Activated CD8-positive, alpha-beta memory T cell treated with anti-CD3 and anti-CD28 coated beads, Interleukin-2, amount 50 U/mL, for 4 hours (primary cell): ENCODE results near the gene C1QC.
"Not testable (repeated sequence)": the region's sequence is repeated elsewhere in the genome, so short reads cannot be mapped to it uniquely, and the experiment has no call there.

Source experiments
- DNase-seq: peaks from one replicate; pipeline ENCODE4 v3.0.0-alpha.2; 2020

The C1QC gene

DNA sequence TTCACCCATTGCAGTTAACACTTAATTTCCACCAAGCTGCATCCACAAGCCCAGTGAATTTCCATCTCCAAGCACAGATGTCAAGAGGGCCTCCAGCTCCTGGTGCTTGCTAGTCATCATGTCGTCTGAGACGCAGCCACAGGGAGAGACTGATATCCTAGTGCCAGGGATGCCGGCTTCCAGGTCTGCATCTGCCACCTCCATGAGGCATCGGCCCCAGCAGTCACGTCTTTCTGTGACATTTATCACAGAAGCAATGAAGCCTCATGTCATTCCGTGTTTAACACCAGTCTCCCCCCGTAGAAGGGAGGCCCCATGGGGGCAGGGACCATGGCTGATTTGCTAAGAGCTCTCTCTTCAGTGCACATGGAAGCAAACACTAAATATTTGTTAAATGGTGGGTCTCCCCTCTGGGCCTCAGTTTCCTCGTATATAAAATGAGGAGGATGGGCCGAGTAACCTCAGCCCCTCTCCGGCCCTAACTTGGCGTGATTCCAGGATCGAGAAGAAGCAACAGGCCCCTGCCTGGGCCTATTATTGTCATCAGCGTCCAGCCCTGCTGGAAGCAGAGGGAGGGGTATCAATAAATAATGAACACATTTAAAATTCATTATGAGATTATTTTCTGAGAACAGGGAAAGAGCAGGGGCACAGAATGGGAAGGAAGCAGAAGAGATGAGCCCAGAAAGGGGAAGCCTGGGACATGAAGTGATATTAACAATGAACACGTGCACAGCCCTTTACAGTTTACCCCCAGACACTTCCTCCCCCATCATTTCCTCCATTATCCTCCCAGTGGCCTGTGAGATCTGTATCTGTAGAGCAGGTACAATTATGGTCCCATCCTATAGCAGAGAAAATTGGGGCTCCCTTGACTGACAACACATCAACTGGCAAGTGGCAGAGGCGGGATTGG lies 8.8 kb downstream of the C1QC start:
- no peak for DNase-seq

DNA sequence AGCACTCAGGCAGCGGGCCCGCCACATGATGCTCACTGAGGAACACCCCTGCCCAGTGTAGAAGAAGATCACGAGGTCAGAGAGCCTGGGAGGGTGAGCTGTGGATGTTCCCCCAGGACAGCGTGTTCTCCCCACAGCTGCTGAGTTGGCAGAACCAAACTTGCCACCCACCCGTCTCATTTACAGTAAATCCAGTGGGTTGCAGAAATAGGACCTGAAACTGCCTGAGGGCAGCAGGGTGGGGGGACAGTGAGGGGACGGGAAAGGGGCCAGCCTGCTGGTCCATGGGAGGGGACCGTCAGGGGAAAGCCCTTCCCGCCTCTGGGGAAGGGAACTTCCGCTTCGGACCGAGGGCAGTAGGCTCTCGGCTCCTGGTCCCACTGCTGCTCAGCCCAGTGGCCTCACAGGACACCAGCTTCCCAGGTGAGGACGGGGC lies 9.5 kb downstream of the C1QC start, which contains the start of gene C1QB:
Gene C1QB, plus strand, starts transcription at position 356 of the 436 bp plus-strand sequence. CDS start 6,227 bp downstream, outside the sequence.
- no peak for DNase-seq

DNA sequence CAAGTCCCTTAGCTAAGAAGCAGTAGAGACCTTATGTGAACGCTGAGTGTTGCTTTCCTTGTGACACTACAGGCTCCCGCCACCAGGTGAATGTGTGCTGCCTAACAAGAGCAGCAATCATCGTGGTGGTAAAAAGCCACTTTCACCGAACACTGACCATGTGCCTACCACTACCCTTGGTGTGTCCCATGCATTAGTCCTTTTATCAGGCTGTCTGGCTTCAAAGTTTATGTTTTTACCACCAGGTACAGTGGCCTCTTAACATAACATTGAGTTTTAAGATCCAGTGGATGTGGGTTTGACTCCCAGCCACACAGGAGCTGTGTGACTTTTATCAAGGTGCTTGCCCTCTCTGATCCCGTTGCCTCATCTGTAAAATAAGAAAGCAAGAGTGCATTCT lies 11.3 kb downstream of the C1QC start:
- DNase-seq: no peak

DNA sequence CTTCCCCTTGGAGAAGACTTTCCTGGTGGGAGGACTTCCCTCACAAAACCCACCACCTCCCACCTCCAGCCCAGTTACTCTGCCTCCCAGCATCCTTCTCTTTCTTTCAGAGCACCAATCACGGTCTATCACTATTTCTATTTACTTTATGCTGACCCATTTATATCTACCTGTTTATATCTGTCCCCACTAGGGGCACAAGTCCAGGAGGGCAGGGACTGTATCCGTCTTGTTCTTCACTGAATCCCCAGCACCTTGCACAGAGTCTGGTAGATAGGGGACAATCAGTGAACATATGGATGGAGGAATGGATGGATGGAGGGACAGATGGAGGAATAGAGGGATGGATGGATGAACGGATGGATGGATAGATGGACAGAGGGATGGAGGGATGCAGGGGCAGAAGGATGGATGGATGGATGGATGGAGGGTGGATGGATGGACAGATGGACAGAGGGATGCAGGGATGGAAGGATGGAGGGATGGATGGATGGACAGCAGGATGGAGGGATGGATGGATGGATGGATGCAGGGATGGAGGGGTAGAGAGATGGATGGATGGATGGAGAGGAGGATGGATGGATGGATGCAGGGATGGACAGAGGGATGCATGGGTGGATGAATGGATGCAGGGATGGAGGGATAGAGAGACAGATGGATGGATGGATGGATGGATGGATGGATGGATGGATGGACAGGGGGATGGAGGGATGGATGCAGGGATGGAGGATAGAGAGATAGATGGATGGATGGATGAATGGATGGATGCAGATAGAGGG lies 15.1 kb downstream of the C1QC start:
- DNase-seq: no peak

DNA sequence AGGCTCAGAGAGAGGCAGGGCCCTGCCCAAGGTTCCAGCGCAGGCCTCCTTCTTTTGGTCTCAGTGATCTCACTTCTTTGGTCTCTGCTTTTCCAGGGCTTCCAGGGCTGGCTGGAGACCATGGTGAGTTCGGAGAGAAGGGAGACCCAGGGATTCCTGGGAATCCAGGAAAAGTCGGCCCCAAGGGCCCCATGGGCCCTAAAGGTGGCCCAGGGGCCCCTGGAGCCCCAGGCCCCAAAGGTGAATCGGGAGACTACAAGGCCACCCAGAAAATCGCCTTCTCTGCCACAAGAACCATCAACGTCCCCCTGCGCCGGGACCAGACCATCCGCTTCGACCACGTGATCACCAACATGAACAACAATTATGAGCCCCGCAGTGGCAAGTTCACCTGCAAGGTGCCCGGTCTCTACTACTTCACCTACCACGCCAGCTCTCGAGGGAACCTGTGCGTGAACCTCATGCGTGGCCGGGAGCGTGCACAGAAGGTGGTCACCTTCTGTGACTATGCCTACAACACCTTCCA lies 17.3 kb downstream of the C1QC start:
- no peak for DNase-seq

DNA sequence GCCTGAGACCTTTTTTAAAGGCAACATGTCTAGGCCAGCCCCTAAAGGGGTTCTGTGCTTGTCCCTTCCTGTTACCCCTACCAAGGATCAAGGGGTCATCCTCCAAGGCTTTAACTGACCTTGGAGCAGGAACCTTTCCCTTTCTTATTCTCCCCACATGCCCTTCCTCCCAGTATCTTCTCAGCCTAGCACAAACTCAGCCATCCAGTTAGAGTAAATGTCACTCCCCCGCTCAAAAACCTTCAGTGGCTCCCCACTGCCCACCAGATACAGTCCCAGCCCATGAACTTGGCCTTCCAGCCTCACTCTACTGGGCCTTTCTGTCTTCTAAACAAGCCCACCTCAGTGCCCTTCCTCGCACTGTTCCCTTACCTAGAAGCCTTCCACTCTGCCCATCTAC lies 18.4 kb downstream of the C1QC start:
- no peak for DNase-seq

DNA sequence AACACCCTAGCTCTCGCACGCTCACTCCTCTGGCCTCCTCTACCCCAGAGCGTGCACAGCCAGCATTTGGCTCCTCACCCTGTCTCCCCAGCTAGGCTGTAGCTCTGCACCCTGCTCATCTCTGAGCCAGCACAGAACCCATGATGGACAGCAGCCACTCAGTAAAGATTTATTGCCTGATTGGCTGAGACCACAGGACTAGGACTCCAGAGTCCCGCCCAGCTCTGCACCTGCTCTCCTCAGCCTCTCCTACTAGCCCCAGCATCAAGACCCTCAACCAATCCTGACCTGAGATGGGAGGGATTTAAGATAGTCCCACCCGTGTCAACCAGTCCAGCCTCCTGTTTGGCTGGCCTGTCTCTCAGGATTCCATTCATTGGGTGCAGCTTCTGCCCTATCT lies 18.9 kb downstream of the C1QC start:
- DNase-seq: no peak

DNA sequence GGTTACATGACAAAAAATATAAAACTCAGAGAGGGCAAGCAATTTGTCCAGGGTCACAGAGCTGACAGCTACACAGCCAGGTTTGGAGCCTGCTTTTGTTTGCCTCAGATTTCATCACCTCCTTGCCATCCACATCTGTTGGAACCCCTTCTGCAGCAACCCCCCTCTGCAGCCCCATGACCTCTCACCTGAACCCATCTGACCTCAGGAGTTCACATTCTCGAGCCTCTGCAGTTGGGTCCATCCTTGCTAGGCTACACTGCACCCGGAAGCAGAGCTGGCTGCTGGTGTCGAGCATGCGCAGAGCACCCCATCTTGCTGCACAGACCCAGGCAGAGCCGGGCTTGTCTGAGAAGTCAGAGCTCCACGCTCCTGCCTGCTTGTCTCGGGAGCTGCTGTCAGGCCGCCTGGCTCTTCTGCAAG lies 19.6 kb downstream of the C1QC start:
- DNase-seq: no peak

DNA sequence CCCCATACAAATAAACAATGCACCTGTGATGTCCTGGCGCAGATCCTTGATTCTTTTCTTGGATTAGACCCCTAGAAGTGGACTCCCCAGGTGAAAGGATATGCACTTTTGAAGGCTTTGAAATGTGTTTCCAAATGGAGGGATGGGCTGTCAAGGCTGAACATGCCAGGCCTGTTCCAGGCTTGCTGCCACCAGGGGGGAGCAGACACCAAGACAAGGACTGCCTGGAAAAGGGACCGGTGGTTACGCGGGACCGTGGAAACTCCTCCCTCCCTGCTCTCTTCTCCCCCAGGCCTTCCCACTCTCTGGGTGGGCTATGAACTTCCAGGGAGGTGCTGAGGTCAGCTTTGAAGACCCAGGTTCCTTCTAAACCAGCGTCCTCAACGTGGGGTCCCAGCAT lies 22.3 kb downstream of the C1QC start:
- no peak for DNase-seq

DNA sequence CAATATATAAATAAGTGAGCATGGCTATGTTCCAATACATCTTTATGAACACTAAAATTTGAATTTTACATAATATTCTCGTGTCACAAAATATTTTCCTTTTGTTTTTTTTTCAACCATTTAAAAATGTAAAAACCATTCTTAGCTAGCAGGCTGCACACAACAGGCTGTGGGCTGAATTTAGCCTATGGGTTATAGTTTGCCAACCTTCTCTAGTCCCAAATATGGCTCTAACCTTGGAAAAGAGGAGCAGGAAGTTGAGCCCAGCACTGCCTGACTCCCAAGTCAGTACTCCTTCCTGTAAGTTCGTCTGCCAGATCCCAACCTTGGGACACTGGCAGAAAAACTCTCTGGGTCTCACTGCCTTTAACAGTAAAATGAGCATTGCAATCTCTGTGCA lies 23.0 kb downstream of the C1QC start:
- no peak for DNase-seq

DNA sequence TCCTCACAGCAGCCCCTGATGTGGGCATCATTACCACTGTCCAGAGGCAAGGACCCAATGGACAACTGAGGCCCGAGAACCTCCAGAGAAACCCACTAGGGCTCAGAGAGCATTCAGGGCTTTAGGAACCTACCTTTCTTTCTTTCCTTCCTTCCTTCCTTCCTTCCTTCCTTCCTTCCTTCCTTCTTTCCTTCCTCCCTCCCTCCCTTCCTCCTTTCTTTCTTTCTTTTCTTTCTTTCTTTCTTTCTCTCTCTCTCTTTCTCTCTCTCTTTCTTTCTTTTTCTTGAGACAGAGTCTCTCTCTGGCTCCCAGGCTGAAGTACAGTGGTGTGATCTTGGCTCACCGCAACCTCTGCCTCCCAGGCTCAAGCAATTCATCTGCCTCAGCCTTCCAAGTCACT lies 25.4 kb downstream of the C1QC start:
- DNase-seq: not testable (repeated sequence)

DNA sequence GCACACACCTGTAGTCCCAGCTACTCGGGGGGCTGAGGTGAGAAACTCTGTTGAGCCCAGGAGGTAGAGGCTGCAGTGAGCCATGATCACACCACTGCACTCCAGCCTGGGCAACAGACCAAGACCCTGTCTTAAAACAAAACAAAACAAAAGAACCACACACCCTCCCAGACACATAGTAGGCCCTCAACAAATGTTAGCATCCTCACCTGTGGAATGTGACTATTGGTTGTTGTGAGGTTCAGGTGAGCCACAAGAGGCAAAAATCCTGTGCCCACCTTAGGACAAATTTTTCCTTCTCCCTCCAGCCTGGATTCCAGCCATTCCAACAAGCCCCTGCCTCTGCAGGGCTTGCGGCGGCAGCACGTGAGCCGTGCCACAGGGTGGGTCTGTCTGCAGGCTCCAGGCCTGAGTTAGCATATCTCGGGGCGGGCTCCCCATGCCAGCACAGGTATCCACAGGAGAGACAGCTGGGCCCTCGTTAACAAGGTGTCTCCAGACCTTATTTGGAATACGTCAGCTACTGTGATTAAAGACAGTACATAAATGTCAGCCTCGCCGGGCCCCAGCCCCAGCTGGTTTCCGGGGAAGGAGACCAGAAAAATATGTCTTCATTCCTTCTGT lies 27.0 kb downstream of the C1QC start:
- no peak for DNase-seq

DNA sequence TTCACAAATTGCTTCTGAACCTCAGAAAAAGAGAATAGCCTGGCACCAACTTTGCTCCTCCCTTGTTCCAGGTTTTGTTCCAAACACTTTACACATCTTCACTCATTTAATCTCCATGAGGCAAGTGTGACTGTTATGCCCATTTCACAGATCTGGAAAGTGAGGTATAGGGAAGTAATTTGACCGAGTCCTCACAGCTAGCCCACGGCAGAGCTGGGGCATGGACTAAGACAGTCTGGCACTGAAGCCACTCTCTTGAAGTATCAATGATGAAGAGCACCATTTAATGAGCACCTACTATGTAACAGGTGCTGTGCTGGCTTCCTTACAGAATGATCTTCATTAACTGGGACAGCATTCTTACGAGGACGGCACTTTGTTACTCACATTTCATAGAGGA lies 28.6 kb downstream of the C1QC start:
- no peak for DNase-seq

DNA sequence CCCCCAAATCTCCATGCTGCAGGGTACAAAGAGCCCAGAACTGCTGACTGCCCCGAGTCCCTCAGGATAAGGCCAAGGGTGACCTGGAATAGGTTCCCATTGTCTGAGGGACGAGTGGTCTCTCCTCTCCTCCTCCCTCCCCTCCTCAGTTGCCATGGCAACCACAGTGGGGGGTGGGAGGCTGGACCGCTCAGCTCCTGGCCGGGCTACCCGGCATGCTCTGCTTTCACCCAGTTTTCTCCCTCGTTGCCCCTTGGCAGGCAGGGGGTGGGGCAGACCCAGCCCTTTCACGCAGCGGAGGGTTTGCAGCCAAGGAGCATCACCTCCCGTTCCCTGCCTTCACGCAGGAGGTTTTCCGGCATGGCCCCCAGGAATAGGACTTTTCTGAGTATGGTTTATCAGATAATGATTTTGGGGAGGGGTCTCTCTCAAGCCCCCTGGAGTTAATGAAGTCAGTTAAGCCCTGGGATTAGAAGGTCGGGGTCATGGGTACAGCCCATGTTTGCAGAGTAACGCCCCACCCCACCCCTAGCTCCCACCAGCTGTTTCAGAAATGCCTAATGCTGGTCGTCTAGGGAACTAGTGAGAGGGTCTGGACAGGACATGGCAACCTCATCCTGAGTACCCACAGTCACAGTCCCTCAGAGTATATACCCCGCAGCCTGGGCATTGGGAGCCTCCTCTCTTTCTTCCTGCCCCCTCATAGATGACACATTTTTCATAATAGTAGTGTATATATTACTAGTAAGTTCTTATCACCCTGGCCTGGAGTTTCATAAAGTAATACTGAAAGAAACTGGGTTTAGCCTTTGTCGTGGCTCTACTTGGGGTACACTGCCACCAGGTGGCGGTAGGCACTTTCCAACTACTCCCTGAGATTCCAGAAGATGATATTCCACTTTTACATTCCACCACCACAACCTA lies 30.3 kb downstream of the C1QC start:
- no peak for DNase-seq

DNA sequence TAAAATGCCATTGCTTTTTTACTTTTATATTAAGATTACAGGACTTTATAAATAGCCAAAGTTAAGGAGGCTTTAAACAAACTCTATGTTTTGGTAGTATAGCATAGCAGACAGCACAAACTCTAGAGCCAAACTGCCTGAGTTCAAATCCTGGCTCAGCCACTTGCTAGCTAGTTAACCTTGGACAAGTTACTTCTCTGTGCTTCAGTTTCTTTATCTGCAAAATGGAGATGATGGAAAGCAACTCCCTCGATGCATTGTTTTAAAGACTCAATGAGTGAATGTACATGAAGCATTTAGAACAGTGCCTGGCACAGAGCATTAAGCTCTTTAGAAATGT lies 30.9 kb downstream of the C1QC start:
- DNase-seq: no peak

DNA sequence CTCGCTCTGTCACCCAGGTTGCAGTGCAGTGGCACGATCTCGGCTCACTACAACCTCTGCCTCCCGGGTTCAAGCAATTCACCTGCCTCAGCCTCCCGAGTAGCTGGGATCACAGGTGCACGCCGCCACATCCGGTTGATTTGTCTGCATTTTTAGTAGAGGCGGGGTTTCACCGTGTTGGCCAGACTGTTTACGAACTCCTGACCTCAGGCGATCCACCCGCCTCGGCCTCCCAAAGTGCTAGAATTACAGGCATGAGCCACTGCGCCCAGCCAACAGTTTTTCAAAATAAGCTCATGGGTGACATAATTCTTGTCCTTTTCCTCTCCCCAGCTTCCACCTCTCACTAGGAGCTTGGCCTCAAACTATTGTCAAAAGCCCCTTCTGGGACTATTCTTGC lies 32.7 kb downstream of the C1QC start:
- not testable (repeated sequence) for DNase-seq

DNA sequence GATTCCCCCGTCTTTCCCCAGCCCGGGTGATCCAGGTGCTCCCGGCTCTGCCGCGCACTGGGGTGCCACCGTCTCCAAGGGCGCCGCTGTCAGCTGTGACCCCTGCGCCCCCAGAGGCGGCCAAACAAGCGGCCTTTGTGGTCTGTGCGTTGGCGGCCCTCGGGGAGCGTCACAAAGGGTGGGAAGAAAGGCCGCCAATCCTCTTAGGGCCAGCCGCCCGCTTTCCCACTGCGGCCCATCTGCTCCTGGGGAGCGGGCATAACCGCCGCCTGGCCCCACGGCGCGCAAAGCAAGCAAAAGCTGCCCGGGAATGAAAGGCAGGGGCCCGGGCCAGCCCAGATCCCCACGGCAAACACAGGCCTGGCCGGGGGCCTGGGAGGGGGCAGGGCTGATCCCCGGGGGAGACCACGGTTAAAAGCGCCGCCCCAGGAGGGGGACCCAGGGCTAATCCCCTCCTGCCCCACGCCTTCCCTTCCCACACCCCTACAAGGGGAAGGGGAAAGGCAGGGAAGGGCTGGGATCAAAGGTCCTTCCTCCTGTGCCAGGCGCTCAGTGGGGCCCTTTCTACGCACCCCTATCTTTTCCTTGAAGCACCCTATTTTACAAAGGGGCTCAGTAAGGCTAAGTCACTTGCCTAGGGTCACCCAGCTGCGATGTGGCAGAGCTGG lies 33.6 kb downstream of the C1QC start:
- DNase-seq: no peak

DNA sequence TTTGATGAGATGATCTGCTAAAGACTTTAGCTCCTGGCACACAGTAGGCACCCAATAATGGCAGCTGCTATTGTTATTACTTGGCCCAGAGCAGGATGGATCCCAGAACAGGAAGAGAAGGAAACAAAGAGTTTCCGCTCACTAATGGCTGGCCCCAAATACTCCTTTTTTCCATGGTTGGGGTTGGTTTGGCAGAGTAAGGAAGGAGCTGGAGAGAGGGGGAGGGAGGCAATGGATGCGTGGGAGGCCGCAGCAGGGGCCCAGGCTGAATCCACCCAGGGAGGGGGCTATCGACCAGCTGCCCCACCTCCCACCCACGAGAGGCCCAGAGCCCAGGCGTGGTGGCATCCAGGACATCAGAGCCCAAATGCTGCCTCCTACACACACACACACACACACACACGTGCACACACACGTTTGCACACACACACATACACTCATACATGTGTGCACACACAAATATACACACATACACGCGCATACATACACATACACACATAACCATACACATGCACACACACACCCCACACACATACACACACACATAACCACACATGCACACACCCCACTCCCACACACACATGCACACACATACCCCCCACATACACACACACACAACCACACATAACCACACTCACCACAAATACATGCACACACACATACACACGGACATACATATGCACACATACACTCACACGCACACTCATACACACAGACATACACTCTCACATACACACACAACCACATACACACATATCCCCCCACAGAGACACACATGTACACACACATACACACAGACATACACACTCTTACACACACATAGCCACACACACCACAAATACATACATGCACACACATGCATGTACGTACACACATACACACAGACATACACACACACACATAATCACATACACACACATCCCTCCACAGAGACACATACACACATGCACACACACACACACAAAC lies 34.8 kb downstream of the C1QC start:
- DNase-seq: no peak

DNA sequence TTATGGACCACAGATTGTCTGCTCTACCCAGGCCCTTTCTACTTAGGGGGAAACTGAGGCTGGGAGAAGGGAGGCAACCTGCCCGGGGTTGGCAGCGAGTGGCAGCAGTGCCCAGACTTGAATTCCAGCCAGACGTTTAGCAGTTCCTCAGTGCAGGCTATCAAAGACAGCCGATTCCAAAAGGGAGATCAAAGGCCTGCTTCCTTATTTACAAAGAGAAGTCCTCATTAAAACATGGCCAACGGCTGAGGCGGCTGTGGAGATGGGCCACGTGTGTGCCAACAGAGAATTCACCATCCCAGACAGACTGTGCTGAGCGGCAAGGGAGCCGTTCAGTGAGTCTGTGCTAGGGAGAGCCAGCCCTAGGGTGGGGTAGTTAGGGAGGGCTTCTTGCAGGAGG lies 37.3 kb downstream of the C1QC start:
- DNase-seq: no peak

DNA sequence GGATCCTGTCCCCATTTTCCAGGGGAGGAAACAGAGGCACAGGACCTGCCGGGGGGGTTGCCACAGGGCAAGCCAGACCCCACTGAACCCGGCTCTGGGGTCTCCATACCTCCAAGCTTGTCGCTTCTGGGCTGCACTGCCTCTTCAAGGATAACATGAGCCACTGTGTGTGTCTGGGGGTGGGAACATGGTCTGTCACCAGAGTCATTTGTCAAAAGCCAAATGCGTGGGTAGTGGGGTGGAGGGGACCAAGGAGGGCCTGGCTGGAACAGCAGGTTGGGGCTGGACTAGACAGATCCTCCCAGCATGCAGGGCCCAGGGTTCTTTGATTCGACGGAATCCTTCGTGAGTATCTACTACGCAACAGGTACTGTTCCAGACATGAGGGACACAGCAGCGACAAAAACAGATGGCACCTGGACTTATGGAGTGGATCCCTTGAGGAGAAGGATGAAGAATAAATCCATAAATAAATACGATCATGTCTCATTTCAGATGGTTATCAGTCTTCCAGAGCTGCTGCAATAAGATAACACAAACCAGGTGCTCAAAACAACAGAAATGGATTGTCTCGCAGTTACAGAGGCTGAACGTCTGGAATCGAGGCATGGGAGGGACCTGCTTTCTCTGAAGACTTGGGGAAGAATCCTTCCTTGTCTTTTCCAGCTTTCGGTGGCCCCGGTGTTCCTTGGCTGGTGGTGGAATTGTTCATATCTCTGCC lies 38.3 kb downstream of the C1QC start:
- DNase-seq: no peak
